GM10266 (cell line): ENCODE measurements around the gene NAA38.

Source experiments
- DNase-seq: peaks from one replicate; pipeline ENCODE4 v3.0.0; 2012; ENCODE audit errors: extremely low spot score
- TF ChIP-seq, protein P1 (sequence below): IDR thresholded peaks from 2 replicates; pipeline ENCODE4 v1.5.1; 2012; ENCODE audit warnings: mild to moderate bottlenecking, low read depth; ENCODE audit not compliant: control insufficient read depth, insufficient read depth; ENCODE audit errors: missing control alignments

The NAA38 gene

DNA sequence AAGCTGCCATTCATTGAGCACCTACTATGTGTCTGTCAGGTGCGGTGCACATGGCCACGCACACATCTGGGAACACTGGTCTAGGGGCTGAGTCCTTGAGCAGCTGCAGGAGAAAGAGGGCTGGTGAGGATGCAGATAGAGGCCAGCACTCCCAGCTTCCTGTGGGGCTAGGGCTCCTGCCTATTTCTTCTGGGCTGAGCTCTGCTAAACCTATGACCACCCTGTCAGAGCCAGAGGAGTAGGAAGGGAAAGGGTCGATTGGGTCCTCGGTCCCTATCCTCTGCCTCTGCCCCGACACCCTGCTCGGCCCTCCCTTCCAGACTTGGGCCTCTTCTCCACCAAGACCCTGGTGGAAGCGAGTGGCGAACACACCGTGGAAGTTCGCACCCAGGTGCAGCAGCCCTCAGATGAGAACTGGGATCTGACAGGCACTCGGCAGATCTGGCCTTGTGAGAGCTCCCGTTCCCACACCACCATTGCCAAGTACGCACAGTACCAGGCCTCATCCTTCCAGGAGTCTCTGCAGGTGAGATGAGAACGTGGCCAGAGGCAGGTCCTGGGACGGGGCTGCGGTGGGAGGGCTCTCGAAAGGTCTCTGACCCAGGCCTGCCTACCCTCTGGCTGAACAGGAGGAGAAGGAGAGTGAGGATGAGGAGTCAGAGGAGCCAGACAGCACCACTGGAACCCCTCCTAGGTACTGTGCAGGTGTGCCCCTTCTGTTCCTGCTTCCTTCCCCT lies 6.5 kb downstream of the NAA38 start:
- TF ChIP-seq, protein P1, sequence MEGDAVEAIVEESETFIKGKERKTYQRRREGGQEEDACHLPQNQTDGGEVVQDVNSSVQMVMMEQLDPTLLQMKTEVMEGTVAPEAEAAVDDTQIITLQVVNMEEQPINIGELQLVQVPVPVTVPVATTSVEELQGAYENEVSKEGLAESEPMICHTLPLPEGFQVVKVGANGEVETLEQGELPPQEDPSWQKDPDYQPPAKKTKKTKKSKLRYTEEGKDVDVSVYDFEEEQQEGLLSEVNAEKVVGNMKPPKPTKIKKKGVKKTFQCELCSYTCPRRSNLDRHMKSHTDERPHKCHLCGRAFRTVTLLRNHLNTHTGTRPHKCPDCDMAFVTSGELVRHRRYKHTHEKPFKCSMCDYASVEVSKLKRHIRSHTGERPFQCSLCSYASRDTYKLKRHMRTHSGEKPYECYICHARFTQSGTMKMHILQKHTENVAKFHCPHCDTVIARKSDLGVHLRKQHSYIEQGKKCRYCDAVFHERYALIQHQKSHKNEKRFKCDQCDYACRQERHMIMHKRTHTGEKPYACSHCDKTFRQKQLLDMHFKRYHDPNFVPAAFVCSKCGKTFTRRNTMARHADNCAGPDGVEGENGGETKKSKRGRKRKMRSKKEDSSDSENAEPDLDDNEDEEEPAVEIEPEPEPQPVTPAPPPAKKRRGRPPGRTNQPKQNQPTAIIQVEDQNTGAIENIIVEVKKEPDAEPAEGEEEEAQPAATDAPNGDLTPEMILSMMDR, result no peak
- no peak for DNase-seq

DNA sequence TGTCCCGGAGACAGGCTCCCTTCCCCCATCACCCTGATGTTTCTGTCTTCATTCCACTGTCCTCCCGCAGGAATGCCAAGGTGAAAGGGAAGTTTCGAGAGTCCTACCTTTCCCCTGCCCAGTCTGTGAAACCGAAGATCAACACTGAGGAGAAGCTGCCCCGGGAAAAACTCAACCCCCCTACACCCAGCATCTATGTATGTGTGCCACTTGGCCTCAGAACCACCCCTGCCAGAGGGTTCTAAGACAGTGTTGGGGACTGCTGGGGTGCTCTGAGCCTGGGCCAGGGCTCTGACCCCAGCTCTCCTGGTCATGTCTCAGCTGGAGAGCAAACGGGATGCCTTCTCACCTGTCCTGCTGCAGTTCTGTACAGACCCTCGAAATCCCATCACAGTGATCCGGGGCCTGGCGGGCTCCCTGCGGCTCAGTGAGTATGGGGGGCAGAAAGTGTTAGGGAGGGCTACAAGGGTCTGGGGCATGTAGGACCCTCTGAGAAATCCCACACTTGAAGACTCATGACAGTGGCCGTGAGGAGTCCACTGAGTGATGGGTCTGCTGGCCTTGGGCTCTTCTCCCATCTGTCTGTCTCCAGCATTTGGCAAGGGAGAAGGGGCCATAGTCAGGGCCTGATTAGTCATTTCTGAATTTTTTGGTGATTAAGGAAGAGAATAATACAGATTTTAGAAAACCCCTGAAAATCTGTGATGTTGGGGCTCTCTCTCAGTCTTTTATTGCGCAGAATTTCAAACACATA lies 7.4 kb downstream of the NAA38 start:
- DNase-seq, result no peak
- TF ChIP-seq, protein P1, result no peak

DNA sequence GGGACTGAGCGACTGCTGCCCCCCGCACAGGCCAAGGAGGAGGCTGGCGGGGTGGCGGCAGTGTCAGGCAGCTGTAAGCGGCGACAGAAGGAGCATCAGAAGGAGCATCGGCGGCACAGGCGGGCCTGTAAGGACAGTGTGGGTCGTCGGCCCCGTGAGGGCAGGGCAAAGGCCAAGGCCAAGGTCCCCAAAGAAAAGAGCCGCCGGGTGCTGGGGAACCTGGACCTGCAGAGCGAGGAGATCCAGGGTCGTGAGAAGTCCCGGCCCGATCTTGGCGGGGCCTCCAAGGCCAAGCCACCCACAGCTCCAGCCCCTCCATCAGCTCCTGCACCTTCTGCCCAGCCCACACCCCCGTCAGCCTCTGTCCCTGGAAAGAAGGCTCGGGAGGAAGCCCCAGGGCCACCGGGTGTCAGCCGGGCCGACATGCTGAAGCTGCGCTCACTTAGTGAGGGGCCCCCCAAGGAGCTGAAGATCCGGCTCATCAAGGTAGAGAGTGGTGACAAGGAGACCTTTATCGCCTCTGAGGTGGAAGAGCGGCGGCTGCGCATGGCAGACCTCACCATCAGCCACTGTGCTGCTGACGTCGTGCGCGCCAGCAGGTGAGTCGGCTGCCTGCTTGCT lies 8.1 kb downstream of the NAA38 start:
- TF ChIP-seq, protein P1, result no peak
- DNase-seq, result no peak

DNA sequence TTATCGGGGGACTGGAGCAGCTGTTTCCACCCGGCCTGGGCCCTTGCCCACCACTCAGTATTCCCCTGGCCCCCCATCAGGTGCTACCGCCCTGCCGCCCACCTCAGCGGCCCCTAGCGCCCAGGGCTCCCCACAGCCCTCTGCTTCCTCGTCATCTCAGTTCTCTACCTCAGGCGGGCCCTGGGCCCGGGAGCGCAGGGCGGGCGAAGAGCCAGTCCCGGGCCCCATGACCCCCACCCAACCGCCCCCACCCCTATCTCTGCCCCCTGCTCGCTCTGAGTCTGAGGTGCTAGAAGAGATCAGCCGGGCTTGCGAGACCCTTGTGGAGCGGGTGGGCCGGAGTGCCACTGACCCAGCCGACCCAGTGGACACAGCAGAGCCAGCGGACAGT lies 8.6 kb downstream of the NAA38 start:
- no peak for DNase-seq
- TF ChIP-seq, protein P1, result no peak

DNA sequence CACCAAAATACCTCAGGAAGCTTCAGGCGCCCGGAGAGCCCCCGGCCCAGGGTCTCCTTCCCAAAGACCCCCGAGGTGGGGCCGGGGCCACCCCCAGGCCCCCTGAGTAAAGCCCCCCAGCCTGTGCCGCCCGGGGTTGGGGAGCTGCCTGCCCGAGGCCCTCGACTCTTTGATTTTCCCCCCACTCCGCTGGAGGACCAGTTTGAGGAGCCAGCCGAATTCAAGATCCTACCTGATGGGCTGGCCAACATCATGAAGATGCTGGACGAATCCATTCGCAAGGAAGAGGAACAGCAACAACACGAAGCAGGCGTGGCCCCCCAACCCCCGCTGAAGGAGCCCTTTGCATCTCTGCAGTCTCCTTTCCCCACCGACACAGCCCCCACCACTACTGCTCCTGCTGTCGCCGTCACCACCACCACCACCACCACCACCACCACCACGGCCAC lies 9.2 kb downstream of the NAA38 start:
- DNase-seq, result no peak
- TF ChIP-seq, protein P1, result no peak

DNA sequence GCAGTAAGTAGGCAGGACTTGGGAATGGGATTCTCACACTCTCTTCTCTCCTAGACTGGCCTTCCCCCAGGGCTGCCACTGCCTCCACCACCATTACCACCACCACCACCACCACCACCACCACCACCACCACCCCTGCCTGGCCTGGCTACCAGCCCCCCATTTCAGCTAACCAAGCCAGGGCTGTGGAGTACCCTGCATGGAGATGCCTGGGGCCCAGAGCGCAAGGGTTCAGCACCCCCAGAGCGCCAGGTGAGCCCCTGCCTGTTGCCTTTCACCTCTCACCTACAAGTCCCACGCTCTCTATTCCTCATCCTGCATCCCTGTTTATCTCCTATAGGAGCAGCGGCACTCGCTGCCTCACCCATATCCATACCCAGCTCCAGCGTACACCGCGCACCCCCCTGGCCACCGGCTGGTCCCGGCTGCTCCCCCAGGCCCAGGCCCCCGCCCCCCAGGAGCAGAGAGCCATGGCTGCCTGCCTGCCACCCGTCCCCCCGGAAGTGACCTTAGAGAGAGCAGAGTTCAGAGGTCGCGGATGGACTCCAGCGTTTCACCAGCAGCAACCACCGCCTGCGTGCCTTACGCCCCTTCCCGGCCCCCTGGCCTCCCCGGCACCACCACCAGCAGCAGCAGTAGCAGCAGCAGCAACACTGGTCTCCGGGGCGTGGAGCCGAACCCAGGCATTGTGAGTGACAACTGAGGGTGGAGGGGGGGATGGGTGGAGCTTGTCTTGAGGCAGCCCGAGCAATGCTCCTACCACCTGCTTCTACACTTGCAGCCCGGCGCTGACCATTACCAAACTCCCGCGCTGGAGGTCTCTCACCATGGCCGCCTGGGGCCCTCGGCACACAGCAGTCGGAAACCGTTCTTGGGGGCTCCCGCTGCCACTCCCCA lies 10.3 kb downstream of the NAA38 start:
- TF ChIP-seq, protein P1, result no peak
- no peak for DNase-seq
